Large intestine (tissue), 3 donors: Measurements from ENCODE around the gene UBP1. TPM values are rescaled to one million over a fixed set of nuclear protein-coding genes. Genes with fewer than 3 reads are reported as not detected.

Experiments used
- DNase-seq, 2 donors: peaks; one replicate each; pipeline versions ENCODE4 v3.0.0 to v3.0.0-alpha.2; 2013
- H3K27ac ChIP-seq: one replicate; pipeline ENCODE4 v1.5.1; 2013; ENCODE audit warnings: low read length
- H3K27me3 ChIP-seq: 2 replicates; pipeline ENCODE4 v1.6.1; 2013; ENCODE audit warnings: low read length; ENCODE audit not compliant: control insufficient read depth, insufficient read depth
- H3K36me3 ChIP-seq: 2 replicates; pipeline ENCODE4 v1.6.1; 2013; ENCODE audit warnings: low read length; ENCODE audit not compliant: control insufficient read depth, insufficient read depth
- H3K4me1 ChIP-seq: one replicate; pipeline ENCODE4 v1.6.1; 2013; ENCODE audit warnings: low read length; ENCODE audit not compliant: control insufficient read depth, insufficient read depth
- H3K4me3 ChIP-seq: one replicate; pipeline ENCODE4 v1.5.1; 2013; ENCODE audit warnings: low read length
- H3K9me3 ChIP-seq: one replicate; pipeline ENCODE4 v1.6.1; 2013; ENCODE audit warnings: mild to moderate bottlenecking, low read depth, low read length, moderate library complexity; ENCODE audit not compliant: control insufficient read depth
- WGBS: methylation state at CpG from one replicate; pipeline ENCODE4 v1.1.5; 2013; ENCODE audit warnings: low lambda C conversion rate; ENCODE audit not compliant: insufficient coverage; 5-methylcytosine and 5-hydroxymethylcytosine counted together
- polyA plus RNA-seq: library from polyadenylated mRNA; unstranded; fragments of 120-200 nt; gene quantifications from one replicate; pipeline ENCODE4 v1.2.1, GENCODE V29; 2013

Gene UBP1
- polyA plus RNA-seq, 1 donor: 78.3 TPM

- peaks cover 78% of the 10 kb centered on the region for H3K36me3 ChIP-seq
- no peaks in the 10 kb centered on the region for H3K4me1 ChIP-seq
- no CpG with 5 or more reads among the region's 1 CpG for WGBS
These were observed 45.7 kb downstream of the UBP1 start for GRCh38 chr3:33394403-33395054.

GRCh38 chr3:33392703-33393125 is 47.5 kb downstream of the UBP1 start:
- peaks cover 76% of the 10 kb centered on the region for H3K36me3 ChIP-seq
- H3K27me3 ChIP-seq: no peaks in the 10 kb centered on the region
- no peaks in the 10 kb centered on the region for H3K4me1 ChIP-seq
- no peak overlapping the region for H3K27ac ChIP-seq
- H3K4me3 ChIP-seq: no peak overlapping the region
- H3K9me3 ChIP-seq: no peaks in the 10 kb centered on the region
- WGBS: no CpG with 5 or more reads among the region's 4 CpGs
- no peak for DNase-seq

More at GRCh38 chr3:33394403-33395054, 45.7 kb downstream of the UBP1 start:
- Histone ChIP-seq H3K4me3 (no peak overlapping the region), H3K9me3 (no peaks in the 10 kb centered on the region), H3K27ac (no peak overlapping the region), H3K27me3 (no peaks in the 10 kb centered on the region)
- DNase-seq: no peak

GRCh38 chr3:33392144-33392543 is 48.1 kb downstream of the UBP1 start:
- Histone ChIP-seq H3K27me3 (no peaks in the 10 kb centered on the region), H3K9me3 (no peaks in the 10 kb centered on the region), H3K4me1 (no peaks in the 10 kb centered on the region), H3K4me3 (no peak overlapping the region), H3K27ac (no peak overlapping the region), H3K36me3 (peaks cover 77% of the 10 kb centered on the region)
- WGBS: 100% methylated on average over 2 of the region's 4 CpGs
- DNase-seq: no peak

- no peaks in the 10 kb centered on the region for H3K9me3 ChIP-seq
- 50% methylated on average over 1 of the region's 8 CpGs for WGBS
- H3K4me1 ChIP-seq: no peaks in the 10 kb centered on the region
- H3K27me3 ChIP-seq: no peaks in the 10 kb centered on the region
- DNase-seq: peak in 1 of 2 donors; percentile 8
- no peak overlapping the region for H3K4me3 ChIP-seq
- no peak overlapping the region for H3K27ac ChIP-seq
- peaks cover 74% of the 10 kb centered on the region for H3K36me3 ChIP-seq
These were observed 48.8 kb downstream of the UBP1 start for GRCh38 chr3:33391255-33391995.

- no peak for DNase-seq
- Histone ChIP-seq H3K9me3 (no peaks in the 10 kb centered on the region), H3K4me3 (no peak overlapping the region), H3K36me3 (peaks cover 73% of the 10 kb centered on the region), H3K4me1 (no peaks in the 10 kb centered on the region), H3K27me3 (no peaks in the 10 kb centered on the region), H3K27ac (no peak overlapping the region)
- WGBS: no CpG with 5 or more reads among the region's 4 CpGs
These were observed 50.3 kb downstream of the UBP1 start for GRCh38 chr3:33389908-33390307.

GRCh38 chr3:33388374-33389100 is 51.7 kb downstream of the UBP1 start:
- WGBS: 53% methylated on average over 2 of the region's 7 CpGs
- H3K4me3 ChIP-seq: no peak overlapping the region
- H3K27me3 ChIP-seq: no peaks in the 10 kb centered on the region
- no peak overlapping the region for H3K27ac ChIP-seq
- DNase-seq: no peak
- H3K4me1 ChIP-seq: no peaks in the 10 kb centered on the region
- H3K9me3 ChIP-seq: no peaks in the 10 kb centered on the region
- peaks cover 78% of the 10 kb centered on the region for H3K36me3 ChIP-seq

- Histone ChIP-seq H3K9me3 (no peaks in the 10 kb centered on the region), H3K4me3 (no peak overlapping the region), H3K27ac (no peak overlapping the region), H3K27me3 (no peaks in the 10 kb centered on the region), H3K36me3 (peaks cover 69% of the 10 kb centered on the region), H3K4me1 (no peaks in the 10 kb centered on the region)
- no CpG with 5 or more reads among the region's 1 CpG for WGBS
- no peak for DNase-seq
These were observed 53.6 kb downstream of the UBP1 start for GRCh38 chr3:33386631-33387030.

GRCh38 chr3:33385423-33385822 is 54.8 kb downstream of the UBP1 start:
- peak in 1 of 2 donors; percentile 37 for DNase-seq
- WGBS: no CpG with 5 or more reads among the region's 5 CpGs
- Histone ChIP-seq H3K4me3 (no peak overlapping the region), H3K27ac (no peak overlapping the region), H3K27me3 (no peaks in the 10 kb centered on the region), H3K36me3 (peaks cover 64% of the 10 kb centered on the region), H3K4me1 (no peaks in the 10 kb centered on the region), H3K9me3 (no peaks in the 10 kb centered on the region)

- H3K4me1 ChIP-seq: no peaks in the 10 kb centered on the region
- H3K27ac ChIP-seq: no peak overlapping the region
- no peaks in the 10 kb centered on the region for H3K27me3 ChIP-seq
- no CpG with 5 or more reads among the region's 12 CpGs for WGBS
- H3K4me3 ChIP-seq: no peak overlapping the region
- DNase-seq: no peak
- H3K9me3 ChIP-seq: no peaks in the 10 kb centered on the region
- peaks cover 53% of the 10 kb centered on the region for H3K36me3 ChIP-seq
These were observed 56.3 kb downstream of the UBP1 start for GRCh38 chr3:33383951-33384350.

GRCh38 chr3:33380653-33381052 is 59.6 kb downstream of the UBP1 start:
- H3K4me3 ChIP-seq: no peak overlapping the region
- WGBS: no CpG with 5 or more reads among the region's 3 CpGs

More at GRCh38 chr3:33380653-33381052, 59.6 kb downstream of the UBP1 start:
- no peak for DNase-seq
- Histone ChIP-seq H3K36me3 (peaks cover 47% of the 10 kb centered on the region), H3K27ac (no peak overlapping the region), H3K27me3 (no peaks in the 10 kb centered on the region), H3K9me3 (no peaks in the 10 kb centered on the region), H3K4me1 (peaks cover 4% of the 10 kb centered on the region)
